GM12878 (cell line): Measurements from ENCODE around the gene TGFBR1. TPM values are rescaled to one million over a fixed set of nuclear protein-coding genes. Genes with fewer than 3 reads are reported as not detected.

Experiments
- ATAC-seq: fragments of 200-7000 bp; cut with Tn5 transposase; 3 replicates; pipeline ENCODE4 v1.9.1; 2020; ENCODE audit warnings: mild to moderate bottlenecking, moderate library complexity
- BruUV-seq: library from RNA; stranded (reverse); fragments of 400-500 nt; replicated peaks from 2 replicates; lab custom pipeline; 2021; lab: Mats Ljungman, UMichigan
- CTCF ChIA-PET: fragments of 300-600 bp; sonication (Branson Sonifier 250); formaldehyde crosslinking; extraction: SDS; loops from one replicate; lab custom pipeline; 2021; ENCODE audit warnings: inconsistent platforms; lab: Yijun Ruan, JAX
- POLR2A ChIA-PET: fragments of 350-600 bp; formaldehyde crosslinking; extraction: SDS; loops from one replicate; lab custom pipeline; 2021; ENCODE audit warnings: inconsistent platforms; lab: Charles Lee
- RAD21 ChIA-PET: fragments of 300-600 bp; sonication (Branson Sonifier 250); formaldehyde crosslinking; loops from one replicate; lab custom pipeline; 2023; ENCODE audit warnings: antibody characterized with exemption; ENCODE audit not compliant: unreplicated experiment; lab: Charles Lee
- SMC1A ChIA-PET: fragments of 300-600 bp; sonication (Branson Sonifier 250); formaldehyde crosslinking; loops from one replicate; lab custom pipeline; 2023; ENCODE audit not compliant: unreplicated experiment, uncharacterized antibody; lab: Charles Lee
- DNase-seq: peaks from one replicate; pipeline ENCODE4 v3.0.0-alpha.2; 2011; ENCODE audit warnings: low read depth, low spot score
- FAIRE-seq: peaks from 3 replicates; lab custom pipeline; 2011; peaks lifted over from hg19 to GRCh38; lab: Jason Lieb, UNC
- H2AFZ ChIP-seq: 2 replicates; pipeline ENCODE4 v1.6.0; 2011; ENCODE audit warnings: low read depth, low read length, control low read depth; ENCODE audit not compliant: control insufficient read depth
- H3K27ac ChIP-seq: 2 replicates; pipeline ENCODE4 v1.5.1; 2011; ENCODE audit warnings: control low read depth; ENCODE audit not compliant: control insufficient read depth, insufficient read depth
- H3K27me3 ChIP-seq, 2 experiments: replicated peaks in 1 of 2; 2 replicates each; pipeline versions ENCODE4 v1.6.0 to v1.6.1; 2011; ENCODE audit warnings: low read length in 1 of 2; ENCODE audit not compliant: control insufficient read depth in 2 of 2, insufficient read depth in 2 of 2
- H3K36me3 ChIP-seq, 2 experiments: 2 replicates each; pipeline ENCODE4 v1.5.1; 2011; ENCODE audit warnings: low read length in 1 of 2; ENCODE audit not compliant: control insufficient read depth in 2 of 2, insufficient read depth in 2 of 2
- H3K4me1 ChIP-seq: 2 replicates; pipeline ENCODE4 v1.6.1; 2011; ENCODE audit warnings: mild to moderate bottlenecking, low read length, moderate library complexity, mixed read lengths; ENCODE audit not compliant: control insufficient read depth, insufficient read depth
- H3K4me2 ChIP-seq: 2 replicates; pipeline ENCODE4 v1.6.0; 2011; ENCODE audit warnings: control low read depth; ENCODE audit not compliant: control insufficient read depth, insufficient read depth
- H3K4me3 ChIP-seq: fragments of 200-600 bp; sonication (generic); 2 replicates; pipeline ENCODE4 v1.5.1; 2016
- H3K79me2 ChIP-seq: 2 replicates; pipeline ENCODE4 v1.6.0; 2011; ENCODE audit warnings: low read length; ENCODE audit not compliant: control insufficient read depth, insufficient read depth
- H3K9ac ChIP-seq: 2 replicates; pipeline ENCODE4 v1.8.0; 2011; ENCODE audit warnings: low read length, control low read depth, mixed read lengths; ENCODE audit not compliant: control insufficient read depth, insufficient read depth
- H3K9me3 ChIP-seq: replicated peaks from 3 replicates; pipeline ENCODE4 v1.5.1; 2011; ENCODE audit warnings: mild to moderate bottlenecking, low read length; ENCODE audit not compliant: control insufficient read depth, insufficient read depth
- H4K20me1 ChIP-seq: 2 replicates; pipeline ENCODE4 v1.6.0; 2011; ENCODE audit not compliant: control insufficient read depth, insufficient read depth
- POLR2A ChIP-seq: IDR thresholded peaks from 2 replicates; pipeline ENCODE4 v1.6.1; 2011; ENCODE audit warnings: low read depth, mild to moderate bottlenecking, low read length
- SRF ChIP-seq, 2 experiments: IDR thresholded peaks; 2 replicates each; pipeline ENCODE4 v1.6.1; 2011; ENCODE audit warnings: low read depth in 2 of 2, low read length in 2 of 2, mild to moderate bottlenecking in 1 of 2, moderate library complexity in 1 of 2
- TCF12 ChIP-seq: IDR thresholded peaks from 2 replicates; pipeline ENCODE4 v1.6.1; 2011; ENCODE audit warnings: low read depth, mild to moderate bottlenecking, low read length
- ZNF207 ChIP-seq: fragments of 450-650 bp; IDR thresholded peaks from 2 replicates; pipeline ENCODE4 v1.6.1; 2014; ENCODE audit warnings: antibody characterized with exemption, mild to moderate bottlenecking, borderline replicate concordance
- ZNF384 ChIP-seq: IDR thresholded peaks from 2 replicates; pipeline ENCODE4 v1.6.1; 2012; ENCODE audit warnings: low read depth, mild to moderate bottlenecking, low read length, improper control_type of control experiment, borderline replicate concordance
- ZSCAN29 ChIP-seq: fragments of 450-650 bp; IDR thresholded peaks from 2 replicates; pipeline ENCODE4 v1.6.1; 2017; ENCODE audit warnings: mild to moderate bottlenecking, moderate library complexity
- WGBS: methylation state at CpG from one replicate; pipeline ENCODE4 v1.1.6; 2016; ENCODE audit warnings: low lambda C conversion rate; ENCODE audit not compliant: insufficient replicate concordance, insufficient coverage; ENCODE audit errors: missing lambda C conversion rate; 5-methylcytosine and 5-hydroxymethylcytosine counted together
- in situ Hi-C: fragments of 300-500 bp; cut with MboI; formaldehyde crosslinking; loops from 9 replicates; pipeline ENCODE4 v1.14.3; 2018; ENCODE audit warnings: mixed read lengths
- intact Hi-C: fragments of 100-400 bp; cut with micrococcal nuclease; formaldehyde crosslinking; loops from one replicate; pipeline ENCODE4 v1.14.2; 2022; ENCODE audit not compliant: unreplicated experiment
- polyA plus RNA-seq, 11 experiments: library from polyadenylated mRNA; depleted of rRNA in 4 of 11; unstranded in 6 of 11; stranded (reverse) in 5 of 11; fragments of >200 nt; fragmentation: Nextera tagmentation in 4 of 11; fragmentation: Illumina TruSeq in 1 of 11; extraction: Ambion mirVana in 4 of 11; extraction: Trizol in 1 of 11; gene quantifications; 1 replicate in 1 of 11; 2 replicates in 10 of 11; pipeline versions ENCODE4 v1.2.1 to v1.2.3, GENCODE V29; 2011 to 2016; ENCODE audit warnings: inconsistent platforms in 2 of 11, missing spikeins in 2 of 11, low read depth in 1 of 11
- total RNA-seq, 4 experiments: library from RNA; depleted of rRNA in 3 of 4; stranded (reverse); fragments of >200 nt in 3 of 4; fragmentation: Illumina TruSeq in 1 of 4; extraction: Trizol in 1 of 4; gene quantifications; 2 replicates each; pipeline versions ENCODE4 v1.2.1 to v1.2.3, GENCODE V29; 2013 to 2021
- TF ChIP-seq, protein P1 (sequence below): fragments of 450-650 bp; IDR thresholded peaks from 2 replicates; pipeline ENCODE4 v1.6.1; 2016; ENCODE audit warnings: mild to moderate bottlenecking
- TF ChIP-seq, protein P2 (sequence below), 3 experiments: IDR thresholded peaks in 2 of 3; conservative IDR thresholded peaks in 1 of 3; 2 replicates each; pipeline ENCODE4 v1.5.1; 2011; ENCODE audit warnings: low read depth in 3 of 3, low read length in 3 of 3, mild to moderate bottlenecking in 3 of 3, control low read depth in 2 of 3, moderate library complexity in 2 of 3, inconsistent platforms in 1 of 3, mixed read lengths in 1 of 3; ENCODE audit not compliant: control insufficient read depth in 2 of 3, insufficient read depth in 1 of 3; ENCODE audit errors: extremely low read depth in 1 of 3
- TF ChIP-seq, protein P3 (sequence below): IDR thresholded peaks from 2 replicates; pipeline ENCODE4 v1.6.1; 2012; ENCODE audit warnings: mild to moderate bottlenecking, low read depth, low read length

TGFBR1 gene
- total and polyA plus RNA-seq, 10 of the 15 experiments (the other 5 are each of a cell fraction or from before 2014, with no cell fraction given), result 2.9 to 27.2 (median 16.6) TPM

DNA sequence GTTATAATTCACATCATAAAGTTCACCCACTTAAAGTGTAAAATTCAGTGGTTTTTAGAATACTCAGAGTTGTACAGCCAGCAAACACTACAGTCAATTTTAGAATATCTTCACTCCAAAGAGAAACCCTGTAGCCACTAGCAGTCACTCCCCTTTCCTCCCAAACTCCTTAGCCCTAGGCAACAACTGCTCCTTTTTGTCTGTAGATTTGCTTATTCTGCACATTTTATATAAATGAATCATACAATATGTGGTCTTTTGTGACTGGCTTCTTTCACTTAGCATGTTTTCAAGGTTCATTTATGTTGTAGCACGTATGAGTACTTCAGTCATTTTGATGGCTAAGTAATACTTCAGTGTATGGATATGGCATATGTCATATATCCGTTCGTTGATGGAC is 38.7 kb downstream of the TGFBR1 start:
- H3K27ac ChIP-seq, result no peak overlapping the region
- H3K4me3 ChIP-seq, result no peak overlapping the region
- H3K27me3 ChIP-seq, result no peaks in the 10 kb centered on the region
- TF ChIP-seq ZNF384 (no peak), ZNF207 (no peak), POLR2A (no peak)
- no peak overlapping the region for H3K9ac ChIP-seq
- no peaks in the 10 kb centered on the region for H3K9me3 ChIP-seq
- intact Hi-C loops (no loop called here), in situ Hi-C loops (no loop called here)
- no peak for ATAC-seq
- no peak overlapping the region for H3K4me2 ChIP-seq
- no peaks in the 10 kb centered on the region for H3K79me2 ChIP-seq
- H4K20me1 ChIP-seq, result no peaks in the 10 kb centered on the region
- ChIA-PET SMC1A (interaction anchor here (0.7 to 8.5 kb wide), 6 partner anchors 11 to 294 kb away, joined by 3 to 85 read pairs (median 4); no protein-coding TSS in a partner anchor), CTCF (interaction anchor here (7.8 to 12.3 kb wide), 3 partner anchors 145 to 296 kb away, joined by 78 to 304 read pairs (median 123); no protein-coding TSS in a partner anchor), POLR2A (no interaction called here), RAD21 (no interaction called here)
- BruUV-seq, result no TSS peak
- WGBS, result 99% methylated on average over 3 of the region's 3 CpGs
- FAIRE-seq, result no peak
- peaks cover 2 to 5% of the 10 kb centered on the region in 2 experiments; a peak in 3 of 4 replicates for H3K36me3 ChIP-seq
- H2AFZ ChIP-seq, result no peak overlapping the region
- no peak for DNase-seq
- H3K4me1 ChIP-seq, result no peaks in the 10 kb centered on the region

DNA sequence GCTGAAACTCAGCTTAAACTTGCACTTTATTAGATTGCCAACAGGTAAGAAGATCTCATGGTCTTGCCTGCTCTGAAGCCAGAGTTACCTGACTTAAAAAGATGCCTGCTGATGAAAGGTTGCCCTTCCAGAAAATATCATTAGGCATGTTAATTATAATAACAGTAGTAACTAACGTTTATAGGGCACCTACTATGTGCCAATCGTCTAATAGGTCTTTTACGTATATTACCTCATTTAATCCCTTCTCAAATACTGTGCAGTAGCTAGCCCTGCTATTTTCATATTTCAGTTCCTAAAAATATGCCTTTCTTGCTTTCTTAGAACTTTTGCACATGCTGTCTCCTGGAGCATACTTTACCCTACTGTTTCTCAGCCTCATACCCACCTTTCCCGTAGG is 40.1 kb downstream of the TGFBR1 start:
- no TSS peak for BruUV-seq
- intact Hi-C loops (no loop called here), in situ Hi-C loops (no loop called here)
- TF ChIP-seq, protein P1, sequence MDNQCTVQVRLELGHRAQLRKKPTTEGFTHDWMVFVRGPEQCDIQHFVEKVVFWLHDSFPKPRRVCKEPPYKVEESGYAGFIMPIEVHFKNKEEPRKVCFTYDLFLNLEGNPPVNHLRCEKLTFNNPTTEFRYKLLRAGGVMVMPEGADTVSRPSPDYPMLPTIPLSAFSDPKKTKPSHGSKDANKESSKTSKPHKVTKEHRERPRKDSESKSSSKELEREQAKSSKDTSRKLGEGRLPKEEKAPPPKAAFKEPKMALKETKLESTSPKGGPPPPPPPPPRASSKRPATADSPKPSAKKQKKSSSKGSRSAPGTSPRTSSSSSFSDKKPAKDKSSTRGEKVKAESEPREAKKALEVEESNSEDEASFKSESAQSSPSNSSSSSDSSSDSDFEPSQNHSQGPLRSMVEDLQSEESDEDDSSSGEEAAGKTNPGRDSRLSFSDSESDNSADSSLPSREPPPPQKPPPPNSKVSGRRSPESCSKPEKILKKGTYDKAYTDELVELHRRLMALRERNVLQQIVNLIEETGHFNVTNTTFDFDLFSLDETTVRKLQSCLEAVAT, result no peak
- TF ChIP-seq ZSCAN29 (no peak), TCF12 (no peak), SRF (IDR thresholded peaks at IDR 0.05; ENCODE audit: low read depth in 2 of 2, low read length in 2 of 2) (no peak)
- TF ChIP-seq, protein P2, sequence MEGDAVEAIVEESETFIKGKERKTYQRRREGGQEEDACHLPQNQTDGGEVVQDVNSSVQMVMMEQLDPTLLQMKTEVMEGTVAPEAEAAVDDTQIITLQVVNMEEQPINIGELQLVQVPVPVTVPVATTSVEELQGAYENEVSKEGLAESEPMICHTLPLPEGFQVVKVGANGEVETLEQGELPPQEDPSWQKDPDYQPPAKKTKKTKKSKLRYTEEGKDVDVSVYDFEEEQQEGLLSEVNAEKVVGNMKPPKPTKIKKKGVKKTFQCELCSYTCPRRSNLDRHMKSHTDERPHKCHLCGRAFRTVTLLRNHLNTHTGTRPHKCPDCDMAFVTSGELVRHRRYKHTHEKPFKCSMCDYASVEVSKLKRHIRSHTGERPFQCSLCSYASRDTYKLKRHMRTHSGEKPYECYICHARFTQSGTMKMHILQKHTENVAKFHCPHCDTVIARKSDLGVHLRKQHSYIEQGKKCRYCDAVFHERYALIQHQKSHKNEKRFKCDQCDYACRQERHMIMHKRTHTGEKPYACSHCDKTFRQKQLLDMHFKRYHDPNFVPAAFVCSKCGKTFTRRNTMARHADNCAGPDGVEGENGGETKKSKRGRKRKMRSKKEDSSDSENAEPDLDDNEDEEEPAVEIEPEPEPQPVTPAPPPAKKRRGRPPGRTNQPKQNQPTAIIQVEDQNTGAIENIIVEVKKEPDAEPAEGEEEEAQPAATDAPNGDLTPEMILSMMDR (IDR thresholded peaks at IDR 0.05 in 2 of 3, conservative IDR thresholded peaks at IDR 0.05 in 1 of 3; ENCODE audit: control insufficient read depth in 2 of 3, extremely low read depth in 1 of 3, insufficient read depth in 1 of 3, low read depth in 3 of 3, low read length in 3 of 3), result no peak
- TF ChIP-seq, protein P3, sequence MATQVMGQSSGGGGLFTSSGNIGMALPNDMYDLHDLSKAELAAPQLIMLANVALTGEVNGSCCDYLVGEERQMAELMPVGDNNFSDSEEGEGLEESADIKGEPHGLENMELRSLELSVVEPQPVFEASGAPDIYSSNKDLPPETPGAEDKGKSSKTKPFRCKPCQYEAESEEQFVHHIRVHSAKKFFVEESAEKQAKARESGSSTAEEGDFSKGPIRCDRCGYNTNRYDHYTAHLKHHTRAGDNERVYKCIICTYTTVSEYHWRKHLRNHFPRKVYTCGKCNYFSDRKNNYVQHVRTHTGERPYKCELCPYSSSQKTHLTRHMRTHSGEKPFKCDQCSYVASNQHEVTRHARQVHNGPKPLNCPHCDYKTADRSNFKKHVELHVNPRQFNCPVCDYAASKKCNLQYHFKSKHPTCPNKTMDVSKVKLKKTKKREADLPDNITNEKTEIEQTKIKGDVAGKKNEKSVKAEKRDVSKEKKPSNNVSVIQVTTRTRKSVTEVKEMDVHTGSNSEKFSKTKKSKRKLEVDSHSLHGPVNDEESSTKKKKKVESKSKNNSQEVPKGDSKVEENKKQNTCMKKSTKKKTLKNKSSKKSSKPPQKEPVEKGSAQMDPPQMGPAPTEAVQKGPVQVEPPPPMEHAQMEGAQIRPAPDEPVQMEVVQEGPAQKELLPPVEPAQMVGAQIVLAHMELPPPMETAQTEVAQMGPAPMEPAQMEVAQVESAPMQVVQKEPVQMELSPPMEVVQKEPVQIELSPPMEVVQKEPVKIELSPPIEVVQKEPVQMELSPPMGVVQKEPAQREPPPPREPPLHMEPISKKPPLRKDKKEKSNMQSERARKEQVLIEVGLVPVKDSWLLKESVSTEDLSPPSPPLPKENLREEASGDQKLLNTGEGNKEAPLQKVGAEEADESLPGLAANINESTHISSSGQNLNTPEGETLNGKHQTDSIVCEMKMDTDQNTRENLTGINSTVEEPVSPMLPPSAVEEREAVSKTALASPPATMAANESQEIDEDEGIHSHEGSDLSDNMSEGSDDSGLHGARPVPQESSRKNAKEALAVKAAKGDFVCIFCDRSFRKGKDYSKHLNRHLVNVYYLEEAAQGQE, result no peak

More for the DNA sequence above, 40.1 kb downstream of the TGFBR1 start:
- H4K20me1 ChIP-seq, result no peaks in the 10 kb centered on the region
- no peak overlapping the region for H3K4me3 ChIP-seq
- H3K36me3 ChIP-seq, result peaks cover 2 to 6% of the 10 kb centered on the region in 2 experiments; a peak in 3 of 4 replicates
- H3K79me2 ChIP-seq, result no peaks in the 10 kb centered on the region
- H3K9me3 ChIP-seq, result no peaks in the 10 kb centered on the region
- no peak overlapping the region for H3K9ac ChIP-seq
- ChIA-PET CTCF (interaction anchor here (0.6 to 9.3 kb wide), 6 partner anchors 13 to 1094 kb away, joined by 3 to 123 read pairs (median 4); no protein-coding TSS in a partner anchor), RAD21 (no interaction called here), SMC1A (interaction anchor here (1.2 to 1.3 kb wide), 3 partner anchors 8 to 38 kb away, joined by 3 to 5 read pairs (median 3); no protein-coding TSS in a partner anchor), POLR2A (no interaction called here)
- H3K27ac ChIP-seq, result no peak overlapping the region
- WGBS, result 73% methylated on average over 4 of the region's 4 CpGs
- no peak overlapping the region for H2AFZ ChIP-seq
- no peak overlapping the region for H3K4me2 ChIP-seq
- no peaks in the 10 kb centered on the region for H3K4me1 ChIP-seq
- ATAC-seq (no peak), FAIRE-seq (no peak), DNase-seq (no peak)
- H3K27me3 ChIP-seq, result no peaks in the 10 kb centered on the region
